ENCODE results near the gene UBN2.

DNA sequence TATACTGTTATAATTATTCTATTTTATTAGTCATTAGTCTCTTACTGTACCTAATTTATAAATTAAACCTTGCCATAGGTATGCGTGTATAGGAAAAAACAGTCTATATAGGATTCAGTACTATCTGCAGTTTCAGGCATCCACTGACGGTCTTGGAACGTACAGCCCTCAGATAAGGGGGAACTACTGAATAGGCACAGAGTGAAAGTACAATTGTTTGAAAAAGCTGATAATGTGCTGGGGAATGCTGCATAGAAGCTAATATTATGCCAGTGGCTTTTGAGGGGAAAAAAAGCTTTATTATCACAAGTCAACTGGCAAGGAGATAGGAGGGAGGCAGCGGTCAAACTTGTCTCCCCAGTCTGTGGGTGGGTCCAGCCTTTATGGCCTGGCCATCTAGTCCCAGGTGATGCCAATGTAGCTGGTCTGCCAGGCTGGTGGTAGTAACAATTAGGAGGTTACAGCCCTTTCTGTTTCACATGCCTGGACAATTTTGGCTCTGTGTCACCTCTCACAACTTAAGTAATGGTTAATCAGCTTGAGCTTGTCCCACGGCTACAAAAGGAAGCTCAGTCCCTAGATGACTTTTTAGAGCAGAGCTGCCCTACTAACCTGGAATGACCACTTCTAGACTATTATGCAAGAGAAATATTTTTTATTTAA lies 101.8 kb downstream of the UBN2 start:
- TF ChIP-seq EZH2 (IDR thresholded peaks at IDR 0.05; ENCODE audit: borderline replicate concordance, control insufficient read depth, low read depth, low read length): no peak
- TF ChIP-seq POLR2AphosphoS5 (IDR thresholded peaks at IDR 0.05; ENCODE audit: low read length): no peak
- no peak for TF ChIP-seq SP1 (IDR thresholded peaks at IDR 0.05; ENCODE audit: low read depth, low read length)
- TF ChIP-seq EP300 (IDR thresholded peaks at IDR 0.05; ENCODE audit: borderline replicate concordance in 1 of 2, control insufficient read depth in 1 of 2, low read depth in 2 of 2, low read length in 2 of 2): no peak
